ENCODE measurements around the gene EPOP.

The EPOP gene

GRCh38 chr17:38663964-38664644, 10.7 kb downstream of the EPOP start:
- no peak overlapping the region for H3K27ac ChIP-seq (ENCODE audit: insufficient read depth in 1 of 2, low read depth in 1 of 2, low read length in 2 of 2, poor library complexity in 1 of 2, severe bottlenecking in 2 of 2)

DNA sequence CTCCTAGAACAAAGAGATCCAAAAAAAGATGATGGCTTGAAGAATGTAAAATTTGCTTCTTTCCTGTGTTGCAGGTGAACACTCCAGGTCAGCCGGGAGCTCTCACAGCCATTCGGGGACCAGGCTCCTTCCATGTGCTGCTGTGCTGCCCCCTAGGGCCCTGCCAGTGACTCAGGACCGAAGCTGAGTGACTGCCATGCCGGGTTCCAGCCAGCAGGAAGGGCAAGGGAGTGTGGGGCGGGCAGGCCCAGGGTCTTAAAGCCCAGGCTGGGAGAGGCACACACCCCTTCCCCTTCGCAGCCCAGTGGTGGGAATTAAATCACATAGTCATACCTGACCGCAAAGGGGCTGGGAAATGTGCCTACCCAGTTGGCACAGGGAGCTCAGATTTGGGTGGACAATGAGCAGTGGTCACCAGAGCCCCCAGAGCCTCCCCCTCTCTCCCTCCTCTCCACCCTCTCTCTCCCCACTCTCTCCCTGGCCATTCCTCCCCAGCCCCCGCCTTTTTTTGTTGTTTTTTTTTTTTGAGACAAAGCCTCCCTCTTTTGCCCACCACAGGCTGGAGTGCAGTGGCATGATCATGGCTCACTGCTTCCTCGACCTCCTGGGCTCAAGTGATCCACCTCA, 11.5 kb downstream of the EPOP start:
- ChIA-PET POLR2A (interaction anchor here (0.6 to 0.7 kb wide), 2 partner anchors 10 to 14 kb away, joined by 4 read pairs; no protein-coding TSS in a partner anchor), CTCF (interaction anchor here (0.7 to 7.7 kb wide), 28 partner anchors 9 to 237 kb away, joined by 3 to 61 read pairs (median 4); partner anchors contain the start of gene EPOP)
- Histone ChIP-seq H3K27ac (ENCODE audit: insufficient read depth in 1 of 2, low read depth in 1 of 2, low read length in 2 of 2, poor library complexity in 1 of 2, severe bottlenecking in 2 of 2) (no peak overlapping the region), H3K36me3 (ENCODE audit: control insufficient read depth in 4 of 4, insufficient read depth in 4 of 4, low read length in 3 of 4) (no peaks in the 10 kb centered on the region), H3K4me1 (ENCODE audit: control extremely low read depth in 1 of 4, control insufficient read depth in 4 of 4, insufficient read depth in 4 of 4, low read length in 3 of 4) (peaks cover 0 to 11% (median 10%) of the 10 kb centered on the region in 4 experiments), H3K4me3 (ENCODE audit: control insufficient read depth in 1 of 7, extremely low read depth in 1 of 7, insufficient read depth in 4 of 7, low read depth in 2 of 7, low read length in 6 of 7) (no peak overlapping the region), H3K27me3 (replicated peaks in 2 of 5; ENCODE audit: control insufficient read depth in 4 of 5, insufficient read depth in 5 of 5, low read length in 4 of 5) (peaks cover 0 to 12% (median 6%) of the 10 kb centered on the region in 5 experiments), H3K9me3 (ENCODE audit: control extremely low read depth in 1 of 5, control insufficient read depth in 4 of 5, insufficient read depth in 2 of 5, low read depth in 1 of 5, low read length in 4 of 5) (no peaks in the 10 kb centered on the region)
- WGBS (ENCODE audit: insufficient coverage): 15% methylated on average over 6 of the region's 9 CpGs
- DNase-seq: peak; percentile 63 to 79 (median 78)

More at GRCh38 chr17:38663964-38664644, 10.7 kb downstream of the EPOP start:
- ChIA-PET CTCF (interaction anchor here (1.0 to 7.7 kb wide), 12 partner anchors 11 to 238 kb away, joined by 3 to 61 read pairs (median 4); partner anchors contain the start of gene EPOP), POLR2A (no interaction called here)
- 90% methylated on average over 7 of the region's 9 CpGs for WGBS (ENCODE audit: insufficient coverage)
- H3K9me3 ChIP-seq (ENCODE audit: control extremely low read depth in 1 of 5, control insufficient read depth in 4 of 5, insufficient read depth in 2 of 5, low read depth in 1 of 5, low read length in 4 of 5): no peaks in the 10 kb centered on the region
- H3K27me3 ChIP-seq (replicated peaks in 2 of 5; ENCODE audit: control insufficient read depth in 4 of 5, insufficient read depth in 5 of 5, low read length in 4 of 5): peaks cover 4 to 18% (median 15%) of the 10 kb centered on the region in 5 experiments
- peaks cover 0 to 3% (median 2%) of the 10 kb centered on the region in 4 experiments for H3K4me1 ChIP-seq (ENCODE audit: control extremely low read depth in 1 of 4, control insufficient read depth in 4 of 4, insufficient read depth in 4 of 4, low read length in 3 of 4)
- DNase-seq: no peak
- no peak overlapping the region for H3K4me3 ChIP-seq (ENCODE audit: control insufficient read depth in 1 of 7, extremely low read depth in 1 of 7, insufficient read depth in 4 of 7, low read depth in 2 of 7, low read length in 6 of 7)
- H3K36me3 ChIP-seq (ENCODE audit: control insufficient read depth in 4 of 4, insufficient read depth in 4 of 4, low read length in 3 of 4): no peaks in the 10 kb centered on the region

DNA sequence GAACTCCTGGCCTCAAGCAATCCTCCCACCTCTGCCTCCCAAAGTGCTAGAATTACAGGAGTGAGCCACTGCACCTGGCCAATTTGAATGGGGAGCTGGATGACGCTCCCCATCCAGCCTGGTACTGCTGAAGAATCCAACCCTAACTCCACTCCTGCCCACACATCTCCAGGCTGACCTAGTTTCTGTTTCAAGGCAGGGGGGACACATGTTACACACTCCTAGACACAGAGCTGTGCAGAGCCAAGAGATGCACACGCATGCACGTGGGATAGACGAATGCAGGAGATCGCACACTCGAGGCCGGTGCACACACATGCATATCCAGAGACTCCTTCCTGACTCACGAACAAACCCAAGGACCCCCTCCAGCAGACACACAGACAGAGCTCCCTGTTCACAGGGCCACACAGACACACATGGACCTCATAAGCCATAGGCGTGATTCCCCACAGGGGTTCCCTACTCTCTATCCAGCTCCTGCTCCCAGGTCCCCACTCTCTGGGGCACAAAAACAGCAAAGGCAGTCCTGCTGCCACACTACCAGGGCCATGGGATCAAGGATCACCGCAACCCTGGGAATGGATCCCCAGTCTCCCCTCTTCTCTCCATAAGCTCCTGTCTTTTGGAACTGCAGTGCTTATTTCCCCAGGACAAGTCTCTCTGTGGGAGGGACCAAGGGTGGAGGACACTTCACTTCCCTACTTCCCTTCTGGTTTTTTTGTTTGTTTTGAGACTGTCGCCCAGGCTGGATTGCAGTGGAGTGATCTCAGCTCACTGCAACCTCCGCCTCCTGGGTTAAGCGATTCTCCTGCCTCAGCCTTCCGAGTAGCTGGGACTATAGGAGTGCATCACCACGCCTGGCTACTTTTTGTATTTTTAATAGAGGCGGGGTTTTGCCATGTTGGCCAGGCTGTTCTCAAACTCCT, 14.4 kb downstream of the EPOP start:
- Histone ChIP-seq H3K36me3 (ENCODE audit: control insufficient read depth in 4 of 4, insufficient read depth in 4 of 4, low read length in 3 of 4) (no peaks in the 10 kb centered on the region), H3K27ac (ENCODE audit: insufficient read depth in 1 of 2, low read depth in 1 of 2, low read length in 2 of 2, poor library complexity in 1 of 2, severe bottlenecking in 2 of 2) (no peak overlapping the region), H3K4me3 (ENCODE audit: control insufficient read depth in 1 of 7, extremely low read depth in 1 of 7, insufficient read depth in 4 of 7, low read depth in 2 of 7, low read length in 6 of 7) (no peak overlapping the region), H3K27me3 (replicated peaks in 2 of 5; ENCODE audit: control insufficient read depth in 4 of 5, insufficient read depth in 5 of 5, low read length in 4 of 5) (peaks cover 0 to 8% (median 0%) of the 10 kb centered on the region in 5 experiments), H3K9me3 (ENCODE audit: control extremely low read depth in 1 of 5, control insufficient read depth in 4 of 5, insufficient read depth in 2 of 5, low read depth in 1 of 5, low read length in 4 of 5) (no peaks in the 10 kb centered on the region), H3K4me1 (ENCODE audit: control extremely low read depth in 1 of 4, control insufficient read depth in 4 of 4, insufficient read depth in 4 of 4, low read length in 3 of 4) (peaks cover 0 to 24% (median 11%) of the 10 kb centered on the region in 4 experiments)
- ChIA-PET CTCF (interaction anchor here (1.0 to 1.5 kb wide), 3 partner anchors 9 to 105 kb away, joined by 3 to 4 read pairs (median 4); no protein-coding TSS in a partner anchor), POLR2A (no interaction called here)
- DNase-seq: no peak
- 89% methylated on average over 14 of the region's 16 CpGs for WGBS (ENCODE audit: insufficient coverage)

DNA sequence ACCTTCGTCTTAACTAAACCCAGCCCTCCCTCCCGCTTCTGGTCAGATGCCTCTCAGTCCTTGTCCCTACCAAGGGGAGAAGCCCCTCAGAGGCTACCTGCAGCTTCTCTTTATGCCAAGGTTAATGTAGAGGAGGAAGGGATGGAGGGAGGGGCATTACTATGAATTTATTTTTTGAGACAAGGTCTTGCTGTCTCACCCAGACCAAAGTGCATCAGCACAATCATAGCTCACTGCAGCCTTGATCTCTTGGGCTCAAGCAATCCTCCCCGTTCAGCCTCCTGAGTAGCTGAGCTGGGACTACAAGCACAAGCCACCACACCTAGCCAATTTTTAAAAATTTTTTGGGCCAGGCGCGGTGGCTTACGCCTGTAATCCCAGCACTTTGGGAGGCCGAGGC, 15.3 kb downstream of the EPOP start:
- DNase-seq: no peak
- H3K27me3 ChIP-seq (replicated peaks in 2 of 5; ENCODE audit: control insufficient read depth in 4 of 5, insufficient read depth in 5 of 5, low read length in 4 of 5): peaks cover 0 to 12% (median 5%) of the 10 kb centered on the region in 5 experiments
- H3K4me1 ChIP-seq (ENCODE audit: control extremely low read depth in 1 of 4, control insufficient read depth in 4 of 4, insufficient read depth in 4 of 4, low read length in 3 of 4): peaks cover 0 to 31% (median 18%) of the 10 kb centered on the region in 4 experiments
- ChIA-PET POLR2A (no interaction called here), CTCF (interaction anchor here (1.1 to 1.5 kb wide), 2 partner anchors 8 to 53 kb away, joined by 3 to 4 read pairs; no protein-coding TSS in a partner anchor)
- H3K4me3 ChIP-seq (ENCODE audit: control insufficient read depth in 1 of 7, extremely low read depth in 1 of 7, insufficient read depth in 4 of 7, low read depth in 2 of 7, low read length in 6 of 7): no peak overlapping the region
- H3K9me3 ChIP-seq (ENCODE audit: control extremely low read depth in 1 of 5, control insufficient read depth in 4 of 5, insufficient read depth in 2 of 5, low read depth in 1 of 5, low read length in 4 of 5): no peaks in the 10 kb centered on the region
- H3K27ac ChIP-seq (ENCODE audit: insufficient read depth in 1 of 2, low read depth in 1 of 2, low read length in 2 of 2, poor library complexity in 1 of 2, severe bottlenecking in 2 of 2): no peak overlapping the region
- WGBS (ENCODE audit: insufficient coverage): 13% methylated on average over 1 of the region's 7 CpGs
- no peaks in the 10 kb centered on the region for H3K36me3 ChIP-seq (ENCODE audit: control insufficient read depth in 4 of 4, insufficient read depth in 4 of 4, low read length in 3 of 4)

DNA sequence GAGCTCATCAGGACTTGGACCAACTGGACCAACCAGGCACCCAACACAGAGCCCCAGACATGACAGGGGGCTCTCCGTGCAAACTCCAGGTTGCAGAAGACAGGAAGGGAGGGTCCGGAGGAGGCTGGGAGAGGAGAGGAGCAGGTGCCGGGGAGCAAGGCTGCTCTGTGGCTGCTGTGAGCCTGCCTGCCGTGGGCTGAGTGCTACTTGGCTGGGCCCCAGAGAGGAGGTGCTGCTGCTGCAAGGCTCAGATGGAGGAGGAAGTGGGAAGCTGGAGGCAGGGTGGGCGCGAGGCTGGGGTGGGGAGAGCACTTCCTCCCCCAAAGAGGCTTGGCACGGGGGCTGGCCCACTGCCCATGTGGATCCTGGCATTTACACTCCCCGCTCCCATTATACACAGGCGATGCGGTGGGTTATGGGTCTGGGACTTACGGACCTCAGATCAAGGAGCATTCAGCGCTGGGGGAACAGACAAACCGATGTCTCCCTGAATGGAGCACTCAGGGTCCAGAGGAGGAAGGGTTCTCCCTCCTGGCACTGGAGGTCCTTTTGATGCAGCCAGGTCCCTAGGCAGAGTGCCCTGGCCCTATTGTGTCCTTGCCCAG, 15.9 kb downstream of the EPOP start:
- H3K27me3 ChIP-seq (replicated peaks in 2 of 5; ENCODE audit: control insufficient read depth in 4 of 5, insufficient read depth in 5 of 5, low read length in 4 of 5): peaks cover 0 to 15% (median 6%) of the 10 kb centered on the region in 5 experiments
- ChIA-PET POLR2A (no interaction called here), CTCF (interaction anchor here (0.6 to 1.1 kb wide), 3 partner anchors 10 to 105 kb away, joined by 3 read pairs; no protein-coding TSS in a partner anchor)
- 4% methylated on average over 13 of the region's 13 CpGs for WGBS (ENCODE audit: insufficient coverage)
- peak overlapping the region in 1 of 7 experiments; percentile 36 for H3K4me3 ChIP-seq (ENCODE audit: control insufficient read depth in 1 of 7, extremely low read depth in 1 of 7, insufficient read depth in 4 of 7, low read depth in 2 of 7, low read length in 6 of 7)
- H3K36me3 ChIP-seq (ENCODE audit: control insufficient read depth in 4 of 4, insufficient read depth in 4 of 4, low read length in 3 of 4): no peaks in the 10 kb centered on the region
- H3K27ac ChIP-seq (ENCODE audit: insufficient read depth in 1 of 2, low read depth in 1 of 2, low read length in 2 of 2, poor library complexity in 1 of 2, severe bottlenecking in 2 of 2): no peak overlapping the region
- DNase-seq: peak in 2 of 3 donors; percentile 39
- H3K9me3 ChIP-seq (ENCODE audit: control extremely low read depth in 1 of 5, control insufficient read depth in 4 of 5, insufficient read depth in 2 of 5, low read depth in 1 of 5, low read length in 4 of 5): no peaks in the 10 kb centered on the region
- peaks cover 0 to 35% (median 20%) of the 10 kb centered on the region in 4 experiments for H3K4me1 ChIP-seq (ENCODE audit: control extremely low read depth in 1 of 4, control insufficient read depth in 4 of 4, insufficient read depth in 4 of 4, low read length in 3 of 4)

Measured in common myeloid progenitor, CD34-positive (primary cell).